GM12878 (cell line): ENCODE data around the gene LBHD1. TPM values are rescaled to one million over a fixed set of nuclear protein-coding genes. Genes with fewer than 3 reads are reported as not detected.

Experiments
- CEBPB ChIP-seq, 2 experiments: fragments of 150-350 bp in 1 of 2; IDR thresholded peaks; 2 replicates each; pipeline ENCODE4 v1.6.1; 2012 to 2014; ENCODE audit warnings: low read depth in 2 of 2, low read length in 2 of 2, borderline replicate concordance in 1 of 2, inconsistent platforms in 1 of 2
- E4F1 ChIP-seq: fragments of 450-650 bp; IDR thresholded peaks from 2 replicates; pipeline ENCODE4 v1.6.1; 2018; ENCODE audit warnings: borderline replicate concordance, mild to moderate bottlenecking; ENCODE audit not compliant: partially characterized antibody
- FOXK2 ChIP-seq: fragments of 450-650 bp; IDR thresholded peaks from 2 replicates; pipeline ENCODE4 v1.6.1; 2017; ENCODE audit warnings: mild to moderate bottlenecking, moderate library complexity
- IRF3 ChIP-seq: fragments of 450-650 bp; IDR thresholded peaks from 2 replicates; pipeline ENCODE4 v1.6.1; 2014; ENCODE audit warnings: mild to moderate bottlenecking
- JUNB ChIP-seq: IDR thresholded peaks from 2 replicates; pipeline ENCODE4 v1.6.1; 2016; ENCODE audit warnings: antibody characterized with exemption, mild to moderate bottlenecking
- MLLT1 ChIP-seq: fragments of 450-650 bp; IDR thresholded peaks from 2 replicates; pipeline ENCODE4 v1.6.1; 2016; ENCODE audit warnings: mild to moderate bottlenecking
- NFYA ChIP-seq: IDR thresholded peaks from 2 replicates; pipeline ENCODE4 v1.6.1; 2011; ENCODE audit warnings: low read depth, mild to moderate bottlenecking, low read length, improper control_type of control experiment, borderline replicate concordance
- NKRF ChIP-seq: fragments of 450-650 bp; conservative IDR thresholded peaks from 2 replicates; pipeline ENCODE4 v1.6.1; 2017; ENCODE audit warnings: mild to moderate bottlenecking, moderate library complexity
- NR2F1 ChIP-seq: fragments of 450-650 bp; conservative IDR thresholded peaks from 2 replicates; pipeline ENCODE4 v1.6.1; 2017; ENCODE audit warnings: mild to moderate bottlenecking
- PML ChIP-seq: IDR thresholded peaks from 2 replicates; pipeline ENCODE4 v1.6.1; 2012; ENCODE audit warnings: low read length, inconsistent platforms
- RCOR1 ChIP-seq: conservative IDR thresholded peaks from 2 replicates; pipeline ENCODE4 v1.6.1; 2012; ENCODE audit warnings: low read depth, low read length, improper control_type of control experiment
- SKIL ChIP-seq: fragments of 450-650 bp; IDR thresholded peaks from 2 replicates; pipeline ENCODE4 v1.6.1; 2017; ENCODE audit warnings: mild to moderate bottlenecking, low read depth, inconsistent platforms; ENCODE audit not compliant: poor library complexity, severe bottlenecking
- SMAD1 ChIP-seq: fragments of 450-650 bp; IDR thresholded peaks from 2 replicates; pipeline ENCODE4 v1.6.1; 2018; ENCODE audit warnings: mild to moderate bottlenecking, low read depth; ENCODE audit not compliant: partially characterized antibody
- SMAD5 ChIP-seq: IDR thresholded peaks from 2 replicates; pipeline ENCODE4 v1.6.1; 2016; ENCODE audit warnings: antibody characterized with exemption, low read depth
- USF1 ChIP-seq: IDR thresholded peaks from 2 replicates; pipeline ENCODE4 v1.6.1; 2011; ENCODE audit warnings: borderline replicate concordance, low read depth, mild to moderate bottlenecking, moderate library complexity, mixed read lengths, low read length; ENCODE audit not compliant: insufficient read depth; ENCODE audit errors: extremely low read length
- WRNIP1 ChIP-seq: IDR thresholded peaks from 2 replicates; pipeline ENCODE4 v1.6.1; 2011; ENCODE audit warnings: low read depth, low read length, improper control_type of control experiment, borderline replicate concordance
- ZNF207 ChIP-seq: fragments of 450-650 bp; IDR thresholded peaks from 2 replicates; pipeline ENCODE4 v1.6.1; 2014; ENCODE audit warnings: antibody characterized with exemption, mild to moderate bottlenecking, borderline replicate concordance
- polyA plus RNA-seq, 11 experiments: library from polyadenylated mRNA; depleted of rRNA in 4 of 11; unstranded in 6 of 11; stranded (reverse) in 5 of 11; fragments of >200 nt; fragmentation: Nextera tagmentation in 4 of 11; fragmentation: Illumina TruSeq in 1 of 11; extraction: Ambion mirVana in 4 of 11; extraction: Trizol in 1 of 11; gene quantifications; 1 replicate in 1 of 11; 2 replicates in 10 of 11; pipeline versions ENCODE4 v1.2.1 to v1.2.3, GENCODE V29; 2011 to 2016; ENCODE audit warnings: inconsistent platforms in 2 of 11, missing spikeins in 2 of 11, low read depth in 1 of 11
- total RNA-seq, 4 experiments: library from RNA; depleted of rRNA in 3 of 4; stranded (reverse); fragments of >200 nt in 3 of 4; fragmentation: Illumina TruSeq in 1 of 4; extraction: Trizol in 1 of 4; gene quantifications; 2 replicates each; pipeline versions ENCODE4 v1.2.1 to v1.2.3, GENCODE V29; 2013 to 2021

Gene LBHD1
- total and polyA plus RNA-seq, 10 of the 15 experiments (the other 5 are each of a cell fraction or from before 2014, with no cell fraction given), result 0.79 to 12.0 (median 7.6) TPM

GRCh38 chr11:62678770-62679696 lies 7.0 kb upstream of the LBHD1 start, which contains the start of gene UBXN1 (continued):
- TF ChIP-seq CEBPB (IDR thresholded peaks at IDR 0.05; ENCODE audit: borderline replicate concordance in 1 of 2, low read depth in 2 of 2, low read length in 2 of 2), result no peak
- no peak for TF ChIP-seq IRF3
- peak; percentile 75; the same call in 1 of the 2 replicates for TF ChIP-seq PML
- peak; percentile 89; the same call in 1 of the 2 replicates for TF ChIP-seq NKRF
- TF ChIP-seq USF1, result peak; percentile 98
- TF ChIP-seq FOXK2, result no peak
- peak; percentile 83 for TF ChIP-seq E4F1
- TF ChIP-seq SMAD5, result peak; percentile 39; the same call in 1 of the 2 replicates
- no peak for TF ChIP-seq JUNB
- TF ChIP-seq WRNIP1, result no peak
- TF ChIP-seq NFYA, result no peak
- no peak for TF ChIP-seq SMAD1
- peak; percentile 40 for TF ChIP-seq SKIL
- TF ChIP-seq ZNF207, result peak; percentile 97
- TF ChIP-seq RCOR1, result no peak
- TF ChIP-seq MLLT1, result peak; percentile 99
- TF ChIP-seq NR2F1, result 0 out of 2 replicates have a peak, but pooled peaks have one; percentile 66
